Measurements from ENCODE around the gene FOXRED2. TPM values are rescaled to one million over a fixed set of nuclear protein-coding genes. Genes with fewer than 3 reads are reported as not detected.
A peak's percentile ranks its signal among the peaks of the same experiment; 100 is the strongest.

Gene FOXRED2
- 4.7 and 10.4 TPM in 2 replicates for total RNA-seq (ENCODE audit: low replicate concordance)

DNA sequence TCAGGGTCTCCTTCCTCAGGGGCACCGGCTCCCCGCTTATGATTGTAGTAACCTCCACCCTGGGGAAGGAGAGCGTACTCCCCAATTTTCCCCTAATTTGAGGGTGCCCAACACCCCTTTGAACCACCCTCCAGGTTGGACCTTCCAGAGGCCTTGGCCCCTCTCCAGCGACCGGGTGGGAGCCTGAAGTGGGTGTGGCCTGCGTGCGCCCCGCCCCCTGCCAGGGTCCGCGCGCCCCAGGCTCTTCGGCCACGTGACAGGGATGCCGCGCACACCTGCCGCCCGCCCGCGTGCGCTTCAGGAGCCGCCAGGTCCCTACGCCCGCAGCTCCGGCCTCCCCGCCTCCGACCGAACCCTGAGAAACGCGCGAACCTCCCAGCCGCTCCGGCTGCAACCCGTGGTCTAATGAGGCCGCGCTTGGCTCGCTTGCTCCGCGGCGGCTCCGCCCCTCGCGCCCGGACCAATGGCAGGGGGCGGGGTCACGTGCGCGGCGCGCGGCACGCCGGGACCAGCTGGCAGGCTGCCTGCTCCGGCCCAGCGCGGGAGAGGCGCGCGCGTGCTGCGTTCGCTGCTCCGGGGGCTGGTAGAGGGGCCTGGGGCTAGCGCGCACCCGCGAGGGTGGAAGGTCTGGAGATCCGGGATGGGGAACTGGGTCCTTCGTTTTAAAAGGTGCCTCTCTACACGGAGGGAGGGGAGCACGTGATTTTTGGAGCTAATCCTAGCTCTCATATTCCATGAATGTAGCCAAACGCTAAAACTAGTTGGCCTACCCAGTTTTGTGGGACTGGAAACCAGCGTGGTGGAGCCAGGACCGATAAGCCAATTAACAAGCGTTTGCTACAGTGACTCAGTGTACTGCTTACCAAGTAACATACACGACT, at the start of gene FOXRED2:
Gene FOXRED2, minus strand, starts transcription at position 404 of the 881 bp plus-strand sequence. CDS start 618 bp downstream, outside the sequence.
- H3K9me3 Mint-ChIP-seq = no peaks in the 10 kb centered on the region
- Histone ChIP-seq H3K4me3 (peak within 1 kb of the TSS; percentile 35), H3K4me2 (peak within 1 kb of the TSS; percentile 42), H3K9ac (no peak within 1 kb of the TSS), H3K4me1 (no peaks in the 10 kb centered on the region), H3K9me3 (ENCODE audit: low read depth) (no peaks in the 10 kb centered on the region), H4K20me1 (ENCODE audit: low read depth) (peaks cover 6% of the 10 kb centered on the region), H3K79me2 (ENCODE audit: low read depth) (no peaks in the 10 kb centered on the region), H3F3A (ENCODE audit: low read depth) (peaks cover 32% of the 10 kb centered on the region), H2AFZ (replicated peaks) (peak within 1 kb of the TSS; percentile 48), H3K27me3 (peaks cover 3% of the 10 kb centered on the region), H3K27ac (no peak within 1 kb of the TSS), H3K36me3 (peaks cover 4% of the 10 kb centered on the region)
- H3K27me3 Mint-ChIP-seq (ENCODE audit: insufficient read depth, low read depth) = peaks cover 14% of the 10 kb centered on the region
- peak; percentile 91 for DNase-seq (ENCODE audit: low spot score)
- peak within 1 kb of the TSS; percentile 82 for H3K4me3 Mint-ChIP-seq
- TF ChIP-seq EZH2 (IDR thresholded peaks at IDR 0.05) (no peak), EZH2phosphoT487 (IDR thresholded peaks at IDR 0.05) (no peak)
- TF ChIP-seq, protein P1, sequence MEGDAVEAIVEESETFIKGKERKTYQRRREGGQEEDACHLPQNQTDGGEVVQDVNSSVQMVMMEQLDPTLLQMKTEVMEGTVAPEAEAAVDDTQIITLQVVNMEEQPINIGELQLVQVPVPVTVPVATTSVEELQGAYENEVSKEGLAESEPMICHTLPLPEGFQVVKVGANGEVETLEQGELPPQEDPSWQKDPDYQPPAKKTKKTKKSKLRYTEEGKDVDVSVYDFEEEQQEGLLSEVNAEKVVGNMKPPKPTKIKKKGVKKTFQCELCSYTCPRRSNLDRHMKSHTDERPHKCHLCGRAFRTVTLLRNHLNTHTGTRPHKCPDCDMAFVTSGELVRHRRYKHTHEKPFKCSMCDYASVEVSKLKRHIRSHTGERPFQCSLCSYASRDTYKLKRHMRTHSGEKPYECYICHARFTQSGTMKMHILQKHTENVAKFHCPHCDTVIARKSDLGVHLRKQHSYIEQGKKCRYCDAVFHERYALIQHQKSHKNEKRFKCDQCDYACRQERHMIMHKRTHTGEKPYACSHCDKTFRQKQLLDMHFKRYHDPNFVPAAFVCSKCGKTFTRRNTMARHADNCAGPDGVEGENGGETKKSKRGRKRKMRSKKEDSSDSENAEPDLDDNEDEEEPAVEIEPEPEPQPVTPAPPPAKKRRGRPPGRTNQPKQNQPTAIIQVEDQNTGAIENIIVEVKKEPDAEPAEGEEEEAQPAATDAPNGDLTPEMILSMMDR (IDR thresholded peaks at IDR 0.05) = no peak
- H3K27ac Mint-ChIP-seq = no peak within 1 kb of the TSS
- H3K36me3 Mint-ChIP-seq = peaks cover 16% of the 10 kb centered on the region
- peaks cover 20% of the 10 kb centered on the region for H3K4me1 Mint-ChIP-seq

DNA sequence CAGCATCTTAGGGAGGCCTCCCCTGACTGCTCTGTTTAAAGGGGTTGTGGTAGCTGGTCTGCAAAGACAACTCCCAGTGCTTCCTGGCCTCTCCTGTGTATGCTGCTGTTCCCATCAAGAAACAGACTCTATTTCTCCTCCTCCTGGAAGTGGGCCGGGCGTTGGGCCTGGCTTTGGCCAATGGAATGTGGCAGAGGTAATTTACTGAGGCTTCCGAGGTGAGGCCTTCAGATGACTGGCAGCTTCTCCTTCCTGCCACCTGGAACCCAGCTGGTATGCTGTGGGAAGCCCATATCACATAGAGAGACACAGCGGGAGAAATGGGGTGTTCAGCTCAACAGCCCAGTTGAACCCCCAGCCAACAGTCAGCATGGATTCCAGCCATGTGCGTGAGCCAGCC, 47.3 kb upstream of the FOXRED2 start:
- no peak overlapping the region for H3K27ac Mint-ChIP-seq
- no peak overlapping the region for H3K9ac ChIP-seq
- H3K4me2 ChIP-seq = no peak overlapping the region
- peaks cover 3% of the 10 kb centered on the region for H3K4me1 ChIP-seq
- H4K20me1 ChIP-seq (ENCODE audit: low read depth) = no peaks in the 10 kb centered on the region
- H3K4me3 ChIP-seq = no peak overlapping the region
- no peaks in the 10 kb centered on the region for H3K36me3 Mint-ChIP-seq
- no peaks in the 10 kb centered on the region for H3K36me3 ChIP-seq
- peak overlapping the region; percentile 42 for H2AFZ ChIP-seq (replicated peaks)
- H3K27ac ChIP-seq = no peak overlapping the region
- H3F3A ChIP-seq (ENCODE audit: low read depth) = no peaks in the 10 kb centered on the region
- no peak overlapping the region for H3K4me3 Mint-ChIP-seq
- no peak for TF ChIP-seq EZH2 (IDR thresholded peaks at IDR 0.05)
- TF ChIP-seq EZH2phosphoT487 (IDR thresholded peaks at IDR 0.05) = no peak
- TF ChIP-seq, protein P1 (IDR thresholded peaks at IDR 0.05) = no peak
- no peaks in the 10 kb centered on the region for H3K9me3 ChIP-seq (ENCODE audit: low read depth)
- peaks cover 1% of the 10 kb centered on the region for H3K4me1 Mint-ChIP-seq
- no peaks in the 10 kb centered on the region for H3K9me3 Mint-ChIP-seq
- no peaks in the 10 kb centered on the region for H3K79me2 ChIP-seq (ENCODE audit: low read depth)
- H3K27me3 Mint-ChIP-seq (ENCODE audit: insufficient read depth, low read depth) = peaks cover 17% of the 10 kb centered on the region
- H3K27me3 ChIP-seq = peaks cover 3% of the 10 kb centered on the region
- no peak for DNase-seq (ENCODE audit: low spot score)

DNA sequence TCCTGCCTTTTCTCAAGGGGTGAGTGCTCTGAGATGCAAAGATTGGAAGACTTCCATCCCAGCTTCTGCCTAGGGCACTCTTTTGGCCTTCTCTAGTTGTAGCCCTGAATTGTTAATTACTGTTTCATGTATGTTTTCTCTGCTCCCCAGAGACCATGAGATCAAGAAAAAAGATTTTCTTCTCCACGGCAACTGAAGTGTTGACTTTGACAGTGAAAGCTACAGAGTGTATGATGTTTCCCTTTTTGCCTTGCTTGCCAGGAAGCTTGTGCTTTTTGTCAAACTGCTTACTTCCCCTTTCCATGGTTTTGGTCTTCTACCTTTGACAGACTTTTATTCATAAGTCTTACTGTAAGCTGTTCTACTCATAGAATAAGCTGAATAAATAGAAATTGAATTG, 45.4 kb upstream of the FOXRED2 start:
- DNase-seq (ENCODE audit: low spot score) = no peak
- Mint-ChIP-seq H3K4me1 (peaks cover 6% of the 10 kb centered on the region), H3K4me3 (no peak overlapping the region), H3K9me3 (no peaks in the 10 kb centered on the region), H3K27ac (no peak overlapping the region), H3K27me3 (ENCODE audit: insufficient read depth, low read depth) (peaks cover 15% of the 10 kb centered on the region), H3K36me3 (no peaks in the 10 kb centered on the region)
- TF ChIP-seq EZH2phosphoT487 (IDR thresholded peaks at IDR 0.05) = no peak
- TF ChIP-seq EZH2 (IDR thresholded peaks at IDR 0.05) = no peak
- TF ChIP-seq, protein P1 (IDR thresholded peaks at IDR 0.05) = no peak
- H3K79me2 ChIP-seq (ENCODE audit: low read depth) = no peaks in the 10 kb centered on the region
- no peaks in the 10 kb centered on the region for H3K36me3 ChIP-seq
- peaks cover 3% of the 10 kb centered on the region for H3K27me3 ChIP-seq
- H3F3A ChIP-seq (ENCODE audit: low read depth) = no peaks in the 10 kb centered on the region
- H3K27ac ChIP-seq = no peak overlapping the region
- H3K4me3 ChIP-seq = no peak overlapping the region
- H3K9ac ChIP-seq = no peak overlapping the region
- no peak overlapping the region for H3K4me2 ChIP-seq
- no peaks in the 10 kb centered on the region for H4K20me1 ChIP-seq (ENCODE audit: low read depth)
- peaks cover 3% of the 10 kb centered on the region for H3K4me1 ChIP-seq
- no peak overlapping the region for H2AFZ ChIP-seq (replicated peaks)
- no peaks in the 10 kb centered on the region for H3K9me3 ChIP-seq (ENCODE audit: low read depth)

All from neural progenitor cell (in vitro differentiated cells).